Stimulated activated CD4-positive, alpha-beta T cell treated with anti-CD3 and anti-CD28 coated beads, Interleukin-1b, Interleukin-23, amount 100 ng/mL, for 48 hours (primary cell): ENCODE results near the gene SLC2A13.

Source experiments
- DNase-seq: peaks from one replicate; pipeline ENCODE4 v3.0.0-alpha.2; 2020

The SLC2A13 gene

GRCh38 chr12:39713552-39713951 is 392.3 kb downstream of the SLC2A13 start:
- no peak for DNase-seq

GRCh38 chr12:39712334-39712733 is 393.5 kb downstream of the SLC2A13 start:
- DNase-seq = no peak
